SU-DHL-6 (cell line): ENCODE results near the gene BCLAF1.

Experiments used
- H2AFZ ChIP-seq: fragments of 200-600 bp; sonication (generic); 2 replicates; pipeline ENCODE4 v1.6.1; 2014; ENCODE audit warnings: low read depth, mild to moderate bottlenecking, moderate library complexity, mixed read lengths, antibody characterized with exemption, low read length; ENCODE audit not compliant: severe bottlenecking
- H3F3A ChIP-seq: fragments of 200-600 bp; shearing (Covaris generic); 2 replicates; pipeline ENCODE4 v1.6.0; 2016; ENCODE audit warnings: antibody characterized with exemption, mild to moderate bottlenecking; ENCODE audit not compliant: insufficient read depth
- H3K27ac ChIP-seq: fragments of 200-600 bp; sonication (generic); 2 replicates; pipeline ENCODE4 v1.5.1; 2016; ENCODE audit warnings: low read depth, mild to moderate bottlenecking, low read length, moderate library complexity, mixed read lengths
- H3K27me3 ChIP-seq: fragments of 200-600 bp; sonication (generic), shearing (Covaris generic); 2 replicates; pipeline ENCODE4 v1.6.0; 2014; ENCODE audit warnings: mild to moderate bottlenecking, low read length
- H3K36me3 ChIP-seq: fragments of 200-600 bp; sonication (generic); 2 replicates; pipeline ENCODE4 v1.6.1; 2014; ENCODE audit warnings: mild to moderate bottlenecking, low read length, mixed read lengths
- H3K4me2 ChIP-seq: fragments of 300-600, 200-600 bp; shearing (Covaris generic), sonication (generic); 2 replicates; pipeline ENCODE4 v1.6.0; 2014; ENCODE audit warnings: low read length, low read depth, mild to moderate bottlenecking; ENCODE audit not compliant: poor library complexity, severe bottlenecking
- H3K4me3 ChIP-seq: fragments of 200-600 bp; sonication (generic); 2 replicates; pipeline ENCODE4 v1.5.1; 2014; ENCODE audit warnings: antibody characterized with exemption, low read length, mild to moderate bottlenecking, mixed read lengths; ENCODE audit not compliant: insufficient read depth, poor library complexity, severe bottlenecking
- H3K79me2 ChIP-seq: fragments of 200-600 bp; sonication (generic); 2 replicates; pipeline ENCODE4 v1.6.1; 2014; ENCODE audit warnings: mild to moderate bottlenecking, low read length, moderate library complexity; ENCODE audit not compliant: insufficient read depth
- H3K9ac ChIP-seq: fragments of 200-600 bp; sonication (generic); 2 replicates; pipeline ENCODE4 v1.7.0; 2014; ENCODE audit warnings: mild to moderate bottlenecking, low read length
- H3K9me2 ChIP-seq: fragments of 200-600 bp; sonication (generic); replicated peaks from 2 replicates; pipeline ENCODE4 v1.6.1; 2014; ENCODE audit warnings: low read length; ENCODE audit not compliant: insufficient read depth
- H3K9me3 ChIP-seq: fragments of 200-600 bp; sonication (generic); 2 replicates; pipeline ENCODE4 v1.6.1; 2014; ENCODE audit warnings: low read length, mixed read lengths; ENCODE audit not compliant: insufficient read depth
- H4K20me1 ChIP-seq: fragments of 200-600 bp; sonication (generic); 2 replicates; pipeline ENCODE4 v1.6.1; 2014; ENCODE audit warnings: low read depth, mild to moderate bottlenecking, antibody characterized with exemption, low read length, moderate library complexity, mixed read lengths
- CTCF ChIP-seq: fragments of 200-600 bp; sonication (generic); IDR thresholded peaks from one replicate; pipeline ENCODE4 v1.5.1; 2017; ENCODE audit warnings: antibody characterized with exemption, mild to moderate bottlenecking, low read length, moderate library complexity; ENCODE audit not compliant: insufficient read depth, poor library complexity, severe bottlenecking
- EZH2phosphoT487 ChIP-seq: fragments of 200-600 bp; sonication (generic), shearing (Covaris generic); conservative IDR thresholded peaks from 2 replicates; pipeline ENCODE4 v1.6.1; 2018; ENCODE audit warnings: mild to moderate bottlenecking, antibody characterized with exemption, low read length, moderate library complexity, mixed read lengths

The BCLAF1 gene

DNA sequence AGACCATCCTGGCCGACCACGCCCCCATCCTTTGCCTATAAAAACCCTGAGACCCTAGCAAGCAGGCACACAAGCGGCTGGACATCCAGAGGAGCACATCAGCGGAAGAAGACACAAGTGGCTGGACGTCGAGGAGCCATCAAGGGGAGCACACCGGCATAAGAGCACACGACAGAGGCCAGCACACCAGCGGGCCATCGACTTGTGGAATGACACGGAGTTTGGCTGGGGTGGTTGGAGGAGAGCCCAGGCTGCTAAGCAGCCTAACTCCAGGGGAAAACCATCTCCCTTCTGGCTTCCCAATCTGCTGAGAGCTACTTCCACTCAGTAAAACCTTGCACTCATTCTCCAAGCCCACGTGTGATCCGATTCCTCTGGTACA is 44.8 kb upstream of the BCLAF1 start:
- TF ChIP-seq CTCF, result no peak
- TF ChIP-seq EZH2phosphoT487, result no peak
- no peak overlapping the region for H3K4me2 ChIP-seq
- H3F3A ChIP-seq, result no peaks in the 10 kb centered on the region
- H2AFZ ChIP-seq, result no peak overlapping the region
- no peaks in the 10 kb centered on the region for H3K79me2 ChIP-seq
- no peak overlapping the region for H3K9ac ChIP-seq
- no peaks in the 10 kb centered on the region for H4K20me1 ChIP-seq
- H3K9me2 ChIP-seq, result no peaks in the 10 kb centered on the region
- H3K36me3 ChIP-seq, result no peaks in the 10 kb centered on the region
- H3K27ac ChIP-seq, result no peak overlapping the region
- no peaks in the 10 kb centered on the region for H3K27me3 ChIP-seq
- no peaks in the 10 kb centered on the region for H3K9me3 ChIP-seq
- H3K4me3 ChIP-seq, result no peak overlapping the region

GRCh38 chr6:136333824-136334464 is 44.3 kb upstream of the BCLAF1 start:
- no peaks in the 10 kb centered on the region for H3K27me3 ChIP-seq
- H3F3A ChIP-seq, result no peaks in the 10 kb centered on the region
- no peak overlapping the region for H2AFZ ChIP-seq
- no peaks in the 10 kb centered on the region for H3K36me3 ChIP-seq
- H3K79me2 ChIP-seq, result no peaks in the 10 kb centered on the region
- H3K4me3 ChIP-seq, result no peak overlapping the region
- no peak overlapping the region for H3K4me2 ChIP-seq
- no peaks in the 10 kb centered on the region for H3K9me2 ChIP-seq
- H3K27ac ChIP-seq, result no peak overlapping the region
- no peaks in the 10 kb centered on the region for H4K20me1 ChIP-seq
- H3K9me3 ChIP-seq, result no peaks in the 10 kb centered on the region
- TF ChIP-seq CTCF, result no peak
- no peak for TF ChIP-seq EZH2phosphoT487
- no peak overlapping the region for H3K9ac ChIP-seq

DNA sequence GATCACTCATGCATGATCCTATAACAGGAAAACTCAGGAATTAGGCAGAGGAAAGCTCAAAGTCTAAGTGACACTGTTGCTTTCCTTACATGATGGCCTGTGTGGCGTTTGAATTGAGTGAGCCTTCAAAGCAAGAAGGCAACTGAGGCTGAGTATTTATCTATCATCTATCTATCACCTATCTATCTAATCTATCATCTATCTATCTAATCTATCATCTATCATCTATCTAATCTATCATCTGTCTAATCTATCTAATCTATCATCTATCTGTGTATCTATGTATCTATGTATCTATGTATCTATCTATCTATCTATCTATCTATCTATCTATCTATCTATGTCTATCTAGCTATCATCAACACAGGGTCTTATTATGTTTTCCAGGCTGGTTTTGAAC is 41.8 kb upstream of the BCLAF1 start:
- Histone ChIP-seq H3F3A (no peaks in the 10 kb centered on the region), H3K4me2 (no peak overlapping the region), H3K27me3 (no peaks in the 10 kb centered on the region), H3K9me2 (no peaks in the 10 kb centered on the region), H3K4me3 (no peak overlapping the region), H3K9me3 (no peaks in the 10 kb centered on the region), H3K9ac (no peak overlapping the region), H3K36me3 (no peaks in the 10 kb centered on the region), H3K27ac (no peak overlapping the region), H4K20me1 (no peaks in the 10 kb centered on the region), H2AFZ (no peak overlapping the region), H3K79me2 (no peaks in the 10 kb centered on the region)
- no peak for TF ChIP-seq EZH2phosphoT487
- no peak for TF ChIP-seq CTCF
